ENCODE data around the gene USF1. TPM values are rescaled to one million over a fixed set of nuclear protein-coding genes. Genes with fewer than 3 reads are reported as not detected.
"Not testable (repeated sequence)": the region's sequence is repeated elsewhere in the genome, so short reads cannot be mapped to it uniquely, and the experiment has no call there.

The USF1 gene
- total RNA-seq, 1 experiment from 2014 or later, result 51.2 TPM

GRCh38 chr1:161020509-161021164 is 25.1 kb downstream of the USF1 start, which contains the start of gene F11R:
F11R (minus strand) TSS chr1:161021152; CDS start chr1:161021073, 79 bp downstream.
- no peak for DNase-seq (ENCODE audit: extremely low read depth, low read depth)

- no peak for DNase-seq (ENCODE audit: extremely low read depth, low read depth)
Measured at GRCh38 chr1:161019751-161020495, 25.9 kb downstream of the USF1 start.

- DNase-seq (ENCODE audit: extremely low read depth, low read depth), result not testable (repeated sequence)
Measured at GRCh38 chr1:161019111-161019660, 26.6 kb downstream of the USF1 start.

- no peak for DNase-seq (ENCODE audit: extremely low read depth, low read depth)
Measured at GRCh38 chr1:161018631-161018930, 27.2 kb downstream of the USF1 start.

GRCh38 chr1:161017756-161018630 is 27.8 kb downstream of the USF1 start:
- DNase-seq (ENCODE audit: extremely low read depth, low read depth), result no peak

- not testable (repeated sequence) for DNase-seq (ENCODE audit: extremely low read depth, low read depth)
Measured at GRCh38 chr1:161017181-161017580, 28.6 kb downstream of the USF1 start.

GRCh38 chr1:161016683-161017082 is 29.1 kb downstream of the USF1 start:
- DNase-seq (ENCODE audit: extremely low read depth, low read depth), result not testable (repeated sequence)

- DNase-seq (ENCODE audit: extremely low read depth, low read depth), result peak; percentile 78
Measured at GRCh38 chr1:161013488-161014230, 32.1 kb downstream of the USF1 start.

- no peak for DNase-seq (ENCODE audit: extremely low read depth, low read depth)
Measured at GRCh38 chr1:161013131-161013487, 32.7 kb downstream of the USF1 start.

- no peak for DNase-seq (ENCODE audit: extremely low read depth, low read depth)
Measured at GRCh38 chr1:161012420-161012819, 33.4 kb downstream of the USF1 start.

GRCh38 chr1:161009602-161010211 is 36.1 kb downstream of the USF1 start:
- DNase-seq (ENCODE audit: extremely low read depth, low read depth), result no peak

- DNase-seq (ENCODE audit: extremely low read depth, low read depth), result no peak
Measured at GRCh38 chr1:161008869-161009510, 36.8 kb downstream of the USF1 start.

- DNase-seq (ENCODE audit: extremely low read depth, low read depth), result no peak
Measured at GRCh38 chr1:161007369-161007768, 38.4 kb downstream of the USF1 start.

GRCh38 chr1:161006563-161006962 is 39.2 kb downstream of the USF1 start:
- no peak for DNase-seq (ENCODE audit: extremely low read depth, low read depth)

- DNase-seq (ENCODE audit: extremely low read depth, low read depth), result no peak
Measured at GRCh38 chr1:161001525-161001924, 44.3 kb downstream of the USF1 start.

- DNase-seq (ENCODE audit: extremely low read depth, low read depth), result no peak
Measured at GRCh38 chr1:161000736-161001480, 44.9 kb downstream of the USF1 start.

GRCh38 chr1:160999376-160999775 is 46.4 kb downstream of the USF1 start:
- no peak for DNase-seq (ENCODE audit: extremely low read depth, low read depth)

GRCh38 chr1:160997323-160998038 is 48.3 kb downstream of the USF1 start:
- peak; percentile 60 for DNase-seq (ENCODE audit: extremely low read depth, low read depth)
